GM12878 (cell line): ENCODE results near the gene LYPLAL1.

Source experiments
- CTCF ChIP-seq, 3 experiments: IDR thresholded peaks in 2 of 3; conservative IDR thresholded peaks in 1 of 3; 2 replicates each; pipeline ENCODE4 v1.5.1; 2011; ENCODE audit warnings: low read depth in 3 of 3, low read length in 3 of 3, mild to moderate bottlenecking in 3 of 3, control low read depth in 2 of 3, moderate library complexity in 2 of 3, inconsistent platforms in 1 of 3, mixed read lengths in 1 of 3; ENCODE audit not compliant: control insufficient read depth in 2 of 3, insufficient read depth in 1 of 3; ENCODE audit errors: extremely low read depth in 1 of 3
- PML ChIP-seq: IDR thresholded peaks from 2 replicates; pipeline ENCODE4 v1.6.1; 2012; ENCODE audit warnings: low read length, inconsistent platforms
- POLR2A ChIP-seq: IDR thresholded peaks from 2 replicates; pipeline ENCODE4 v1.6.1; 2011; ENCODE audit warnings: low read depth, mild to moderate bottlenecking, low read length
- POLR2AphosphoS5 ChIP-seq: IDR thresholded peaks from 2 replicates; pipeline ENCODE4 v1.6.1; 2011; ENCODE audit warnings: mild to moderate bottlenecking, low read length, inconsistent platforms
- USF2 ChIP-seq: IDR thresholded peaks from 2 replicates; pipeline ENCODE4 v1.6.1; 2011; ENCODE audit warnings: low read depth, low read length, improper control_type of control experiment, borderline replicate concordance

GRCh38 chr1:219176168-219176567, 2.5 kb downstream of the LYPLAL1 start:
- TF ChIP-seq POLR2AphosphoS5 (no peak; the same call in 1 of the 2 replicates), CTCF (IDR thresholded peaks at IDR 0.05 in 2 of 3, conservative IDR thresholded peaks at IDR 0.05 in 1 of 3; ENCODE audit: control insufficient read depth in 2 of 3, extremely low read depth in 1 of 3, insufficient read depth in 1 of 3, low read depth in 3 of 3, low read length in 3 of 3) (no peak), USF2 (no peak), POLR2A (no peak), PML (no peak)
